Pancreas (tissue), 10 donors: ENCODE results near the gene ITIH1. TPM values are rescaled to one million over a fixed set of nuclear protein-coding genes. Genes with fewer than 3 reads are reported as not detected.

Experiments
- ATAC-seq, 4 donors: fragments of 200-7000 bp; cut with Tn5 transposase; one replicate each; pipeline versions ENCODE4 v1.8.0 to v1.9.1; 2020; ENCODE audit warnings: mild to moderate bottlenecking in 4 of 4, moderate library complexity in 4 of 4
- DNase-seq, 6 donors: peaks; one replicate each; pipeline ENCODE4 v3.0.0-alpha.2; 2020
- FAIRE-seq: peaks from 2 replicates; lab custom pipeline; 2012; peaks lifted over from hg19 to GRCh38; lab: Jason Lieb, UNC
- H3K27ac ChIP-seq, 4 donors: fragments of 200-600 bp; sonication (generic); 1 replicate in 3 of 4; 2 replicates in 1 of 4; pipeline versions ENCODE4 v1.5.0 to v1.8.0; 2020
- H3K27me3 ChIP-seq, 4 donors: fragments of 200-600 bp; one replicate each; pipeline ENCODE4 v1.8.0; 2021
- H3K36me3 ChIP-seq, 3 donors: fragments of 200-600 bp; sonication (generic) in 1 of 3; one replicate each; pipeline versions ENCODE4 v1.5.0 to v1.8.0; 2020 to 2021
- H3K4me1 ChIP-seq, 3 donors: fragments of 200-600 bp; one replicate each; pipeline ENCODE4 v1.8.0; 2021
- H3K4me3 ChIP-seq, 4 donors: fragments of 200-600 bp; sonication (generic) in 2 of 4; one replicate each; pipeline versions ENCODE4 v1.5.0 to v1.8.0; 2020 to 2021
- H3K9me3 ChIP-seq, 4 donors: fragments of 200-600 bp; one replicate each; pipeline ENCODE4 v1.8.0; 2021
- CTCF ChIP-seq, 4 donors: fragments of 200-600 bp; sonication (generic) in 3 of 4; IDR thresholded peaks; one replicate each; pipeline versions ENCODE4 v1.5.0 to v1.8.0; 2021; ENCODE audit warnings: antibody characterized with exemption in 4 of 4
- WGBS, 2 donors: extraction: QIAGEN DNeasy Blood & Tissue Kit; methylation state at CpG; one replicate each; pipeline ENCODE4 v1.1.7; 2013; 5-methylcytosine and 5-hydroxymethylcytosine counted together
- intact Hi-C, 3 donors: fragments of 100-400 bp; cut with DNase I; formaldehyde crosslinking; loops; one replicate each; pipeline versions ENCODE4 v1.11.1 to v1.14.2; 2022
- polyA plus RNA-seq, 2 donors: library from polyadenylated mRNA; stranded (reverse); fragments of 200-250 nt; gene quantifications; one replicate each; pipeline ENCODE4 v1.2.3, GENCODE V29; 2013
- total RNA-seq, 6 donors: library from RNA; stranded (reverse); fragmentation: NEBNext Ultra II Directional in 4 of 6; extraction: Animal tissue kit (Norgen Biotek cat#: 25700) in 4 of 6; gene quantifications; one replicate each; pipeline versions ENCODE4 v1.2.1 to v1.2.4, GENCODE V29; 2021 to 2023
- donor health status: healthy with polysubstance abuse.
- donor health status: DM: no; HTN: no; CAD: no; lungs with moderate emphysema.
- donor health status: DM: no; HTN: no; CAD: no.
- donor health status: control.
- donor health status: control.
- donor health status: Bipolar disorder and iron deficiency.
- donor health status: DM: yes; HTN: yes; CAD: no.
- donor health status: DM: no; HTN: no; CAD: no.
- donor health status: DM: no; HTN: no; CAD: no.
- donor health status: DM: yes; HTN: yes; CAD: no.

The ITIH1 gene
- total and polyA plus RNA-seq, 8 donors, result 0.32 to 1.9 (median 0.51) TPM; not detected in 1

- TF ChIP-seq CTCF (IDR thresholded peaks at IDR 0.05), result no peak
- ATAC-seq (peak in 3 of 4 donors; percentile 56 to 69 (median 61)), DNase-seq (peak in 5 of 6 donors; percentile 43 to 77 (median 68)), FAIRE-seq (no peak)
- Histone ChIP-seq H3K36me3 (no peaks in the 10 kb centered on the region), H3K9me3 (no peaks in the 10 kb centered on the region), H3K4me1 (peaks cover 0 to 27% (median 0%) of the 10 kb centered on the region in 3 donors), H3K4me3 (peak within 1 kb of the TSS in 1 of 4 donors; percentile 42), H3K27ac (peak within 1 kb of the TSS in 2 of 4 donors; percentile 62 to 71), H3K27me3 (no peaks in the 10 kb centered on the region)
- WGBS, 2 donors, result 67 to 70% methylated on average over 16 of the region's 16 CpGs
- intact Hi-C loops, result no loop called here
Observed at GRCh38 chr3:52830535-52831258, 53.3 kb downstream of the ITIH1 start, which contains the start of gene ITIH4. ITIH4 (minus strand) TSS chr3:52830672; CDS start chr3:52830642, 30 bp downstream.

DNA sequence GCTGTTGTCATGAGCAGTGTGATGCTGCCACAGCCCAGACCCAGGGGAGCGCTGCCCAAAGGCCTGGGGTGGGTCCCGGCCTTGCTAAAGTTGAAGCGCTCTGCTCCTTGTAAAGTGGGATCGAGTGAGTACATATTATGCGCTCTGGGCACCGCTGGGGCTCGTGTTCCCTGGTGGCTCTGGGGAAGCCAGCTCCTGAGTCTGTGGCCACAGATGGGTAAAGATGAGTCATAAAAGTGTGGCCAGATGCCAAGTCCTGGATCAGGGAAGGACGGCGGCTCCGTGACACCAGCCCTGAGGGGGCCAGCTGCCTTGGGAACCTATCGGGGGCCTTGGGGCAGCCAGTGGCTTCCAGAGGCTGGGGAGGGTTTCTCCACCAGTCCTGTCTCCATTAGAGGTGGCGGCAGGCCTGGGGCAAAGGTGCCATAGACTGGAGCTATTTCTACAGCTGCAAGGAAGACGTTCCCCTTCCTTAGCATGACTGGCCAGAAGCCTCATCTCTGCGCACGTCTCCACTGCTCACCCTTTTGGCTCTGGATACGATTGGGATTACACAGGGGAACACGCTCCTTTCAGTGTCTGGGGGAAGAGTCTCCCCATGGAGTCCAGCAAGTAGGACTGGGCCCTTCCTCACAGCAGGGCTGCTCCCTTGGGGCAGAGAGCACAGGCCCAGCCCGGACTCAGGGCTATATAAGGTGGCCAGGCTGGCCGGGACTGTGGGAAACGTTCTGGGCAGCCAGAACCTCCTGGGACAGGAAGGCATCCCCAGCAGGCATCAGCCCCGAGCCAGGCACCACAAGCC is 54.3 kb downstream of the ITIH1 start:
- intact Hi-C loops, result no loop called here
- 71 to 79% methylated on average over 21 of the region's 21 CpGs for WGBS, 2 donors
- no peak for FAIRE-seq

GRCh38 chr3:52833202-52833601 is 55.8 kb downstream of the ITIH1 start:
- no peaks in the 10 kb centered on the region for H3K36me3 ChIP-seq
- no peak for FAIRE-seq
- no peak for TF ChIP-seq CTCF (IDR thresholded peaks at IDR 0.05)

More for the DNA sequence above, 54.3 kb downstream of the ITIH1 start:
- Histone ChIP-seq H3K36me3 (no peaks in the 10 kb centered on the region), H3K4me3 (no peak overlapping the region), H3K9me3 (no peaks in the 10 kb centered on the region), H3K27me3 (no peaks in the 10 kb centered on the region), H3K27ac (peak overlapping the region in 2 of 4 donors; percentile 62 to 71), H3K4me1 (peaks cover 0 to 27% (median 0%) of the 10 kb centered on the region in 3 donors)
- peak in 3 of 4 donors; percentile 19 to 43 (median 29) for ATAC-seq
- no peak for TF ChIP-seq CTCF (IDR thresholded peaks at IDR 0.05)
- DNase-seq, result peak in 5 of 6 donors; percentile 34 to 74 (median 66)

DNA sequence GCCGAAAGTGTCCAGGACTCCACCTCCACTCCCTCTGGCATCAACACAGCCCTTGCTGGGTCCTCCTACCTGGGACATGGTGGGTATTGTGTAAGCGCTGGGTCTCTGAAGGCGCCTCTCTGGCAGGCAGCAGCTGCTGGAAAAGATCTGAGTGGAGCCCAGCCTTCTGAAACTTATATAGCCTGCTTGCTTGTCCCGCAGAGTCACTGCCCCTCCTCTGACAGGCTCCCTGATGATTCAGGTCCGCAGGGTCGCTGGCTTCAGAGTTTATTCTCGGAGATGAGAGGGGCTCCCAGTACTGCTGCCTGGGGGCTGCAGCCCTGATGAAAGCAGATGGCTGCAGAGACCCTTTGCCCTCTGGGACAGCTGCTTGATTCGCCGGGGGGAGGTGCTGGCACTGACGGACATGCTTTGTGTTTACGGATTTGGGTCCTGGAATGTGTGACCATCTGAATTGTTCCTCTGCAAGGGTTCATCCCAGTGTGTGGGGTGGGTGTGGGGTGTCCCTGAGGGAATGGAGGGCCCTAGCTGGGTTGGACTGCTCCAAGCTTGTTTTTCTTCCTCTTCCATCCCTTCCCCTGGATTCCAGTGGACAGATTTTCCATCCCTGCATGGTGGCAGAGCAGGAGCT is 57.6 kb downstream of the ITIH1 start, which contains the start of gene MUSTN1:
TSS of gene MUSTN1 (minus strand) at position 149 of the 631 bp plus-strand sequence. CDS start at position 78, 71 bp downstream.
- ATAC-seq (no peak), DNase-seq (peak in 1 of 6 donors; percentile 26), FAIRE-seq (no peak)
- Histone ChIP-seq H3K9me3 (no peaks in the 10 kb centered on the region), H3K27me3 (no peaks in the 10 kb centered on the region), H3K4me3 (no peak within 1 kb of the TSS), H3K27ac (no peak within 1 kb of the TSS), H3K36me3 (no peaks in the 10 kb centered on the region), H3K4me1 (peaks cover 0 to 14% (median 0%) of the 10 kb centered on the region in 3 donors)
- no peak for TF ChIP-seq CTCF (IDR thresholded peaks at IDR 0.05)
- intact Hi-C loops, result no loop called here
- WGBS, 2 donors, result 83% methylated on average over 11 of the region's 11 CpGs

More at GRCh38 chr3:52833202-52833601, 55.8 kb downstream of the ITIH1 start:
- H3K27me3 ChIP-seq, result no peaks in the 10 kb centered on the region
- DNase-seq, result no peak
- ATAC-seq, result no peak
- 97 to 99% methylated on average over 14 of the region's 14 CpGs for WGBS, 2 donors
- H3K27ac ChIP-seq, result no peak overlapping the region
- peaks cover 0 to 19% (median 0%) of the 10 kb centered on the region in 3 donors for H3K4me1 ChIP-seq
- H3K9me3 ChIP-seq, result no peaks in the 10 kb centered on the region
- H3K4me3 ChIP-seq, result no peak overlapping the region
- intact Hi-C loops, result no loop called here
